ENCODE results near the gene SH3PXD2A.

GRCh38 chr10:103787331-103787730, 68.0 kb downstream of the SH3PXD2A start:
- no peak for TF ChIP-seq CTCF (IDR thresholded peaks at IDR 0.05; ENCODE audit: insufficient read depth, low read depth, low read length)
- TF ChIP-seq EZH2 (IDR thresholded peaks at IDR 0.05; ENCODE audit: insufficient read depth, low read length), result no peak
